A549 (cell line): Measurements from ENCODE around the gene GRIK4.

Experiments
- CEBPB ChIP-seq, 2 experiments: fragments of >200 bp in 1 of 2; sonication (Bioruptor Twin) in 1 of 2; formaldehyde crosslinking in 1 of 2; IDR thresholded peaks; 2 replicates each; pipeline ENCODE4 v1.6.1; 2012 to 2016
- CTCF ChIP-seq: fragments of >200 bp; sonication (Bioruptor Twin); formaldehyde crosslinking; IDR thresholded peaks from 3 replicates; pipeline ENCODE4 v1.5.1; 2016
- EP300 ChIP-seq, 2 experiments: fragments of >200 bp; sonication (Bioruptor Twin); formaldehyde crosslinking; IDR thresholded peaks; 2 replicates in 1 of 2; 3 replicates in 1 of 2; pipeline ENCODE4 v1.6.1; 2016 to 2017
- HOXB13 ChIP-seq: fragments of 250-450 bp; sonication (Bioruptor Pico); IDR thresholded peaks from 2 replicates; pipeline ENCODE4 v1.5.0; 2020; ENCODE audit warnings: low read depth, mild to moderate bottlenecking, moderate library complexity
- JUN ChIP-seq, 2 experiments: fragments of >200 bp; sonication (Bioruptor Twin); formaldehyde crosslinking; IDR thresholded peaks; 2 replicates in 1 of 2; 3 replicates in 1 of 2; pipeline ENCODE4 v1.6.1; 2016 to 2017
- MAX ChIP-seq: IDR thresholded peaks from 2 replicates; pipeline ENCODE4 v1.6.1; 2012
- MAZ ChIP-seq: fragments of 150-350 bp; IDR thresholded peaks from 2 replicates; pipeline ENCODE4 v1.6.1; 2014; ENCODE audit warnings: antibody characterized with exemption, low read depth, low read length, borderline replicate concordance
- MYC ChIP-seq: IDR thresholded peaks from 2 replicates; pipeline ENCODE4 v1.6.1; 2012; ENCODE audit warnings: mild to moderate bottlenecking, inconsistent platforms, low read length, improper control_type of control experiment, borderline replicate concordance
- NFE2L2 ChIP-seq: fragments of 150-350 bp; conservative IDR thresholded peaks from 2 replicates; pipeline ENCODE4 v1.6.1; 2014; ENCODE audit warnings: low read length
- POLR2A ChIP-seq: IDR thresholded peaks from 2 replicates; pipeline ENCODE4 v1.6.1; 2012; ENCODE audit warnings: mild to moderate bottlenecking, low read length
- TFCP2L1 ChIP-seq: fragments of 250-450 bp; sonication (Bioruptor Pico); IDR thresholded peaks from 2 replicates; pipeline ENCODE4 v1.5.0; 2021; ENCODE audit warnings: mild to moderate bottlenecking
- TP53 ChIP-seq: fragments of 250-450 bp; sonication (Bioruptor Pico); IDR thresholded peaks from 2 replicates; pipeline ENCODE4 v1.5.0; 2021; ENCODE audit warnings: mild to moderate bottlenecking, moderate library complexity
- TF ChIP-seq, protein P1 (sequence below): fragments of 200-600 bp; sonication (generic); IDR thresholded peaks from 2 replicates; pipeline ENCODE4 v1.6.1; 2016; ENCODE audit warnings: antibody characterized with exemption, mild to moderate bottlenecking, moderate library complexity
- TF ChIP-seq, protein P2 (sequence below): IDR thresholded peaks from 2 replicates; pipeline ENCODE4 v1.6.1; 2012; ENCODE audit warnings: low read depth, borderline replicate concordance

GRCh38 chr11:120858740-120859139 is 347.2 kb downstream of the GRIK4 start:
- TF ChIP-seq MAX = no peak
- no peak for TF ChIP-seq CTCF
- TF ChIP-seq, protein P1, sequence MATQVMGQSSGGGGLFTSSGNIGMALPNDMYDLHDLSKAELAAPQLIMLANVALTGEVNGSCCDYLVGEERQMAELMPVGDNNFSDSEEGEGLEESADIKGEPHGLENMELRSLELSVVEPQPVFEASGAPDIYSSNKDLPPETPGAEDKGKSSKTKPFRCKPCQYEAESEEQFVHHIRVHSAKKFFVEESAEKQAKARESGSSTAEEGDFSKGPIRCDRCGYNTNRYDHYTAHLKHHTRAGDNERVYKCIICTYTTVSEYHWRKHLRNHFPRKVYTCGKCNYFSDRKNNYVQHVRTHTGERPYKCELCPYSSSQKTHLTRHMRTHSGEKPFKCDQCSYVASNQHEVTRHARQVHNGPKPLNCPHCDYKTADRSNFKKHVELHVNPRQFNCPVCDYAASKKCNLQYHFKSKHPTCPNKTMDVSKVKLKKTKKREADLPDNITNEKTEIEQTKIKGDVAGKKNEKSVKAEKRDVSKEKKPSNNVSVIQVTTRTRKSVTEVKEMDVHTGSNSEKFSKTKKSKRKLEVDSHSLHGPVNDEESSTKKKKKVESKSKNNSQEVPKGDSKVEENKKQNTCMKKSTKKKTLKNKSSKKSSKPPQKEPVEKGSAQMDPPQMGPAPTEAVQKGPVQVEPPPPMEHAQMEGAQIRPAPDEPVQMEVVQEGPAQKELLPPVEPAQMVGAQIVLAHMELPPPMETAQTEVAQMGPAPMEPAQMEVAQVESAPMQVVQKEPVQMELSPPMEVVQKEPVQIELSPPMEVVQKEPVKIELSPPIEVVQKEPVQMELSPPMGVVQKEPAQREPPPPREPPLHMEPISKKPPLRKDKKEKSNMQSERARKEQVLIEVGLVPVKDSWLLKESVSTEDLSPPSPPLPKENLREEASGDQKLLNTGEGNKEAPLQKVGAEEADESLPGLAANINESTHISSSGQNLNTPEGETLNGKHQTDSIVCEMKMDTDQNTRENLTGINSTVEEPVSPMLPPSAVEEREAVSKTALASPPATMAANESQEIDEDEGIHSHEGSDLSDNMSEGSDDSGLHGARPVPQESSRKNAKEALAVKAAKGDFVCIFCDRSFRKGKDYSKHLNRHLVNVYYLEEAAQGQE = no peak
- TF ChIP-seq, protein P2, sequence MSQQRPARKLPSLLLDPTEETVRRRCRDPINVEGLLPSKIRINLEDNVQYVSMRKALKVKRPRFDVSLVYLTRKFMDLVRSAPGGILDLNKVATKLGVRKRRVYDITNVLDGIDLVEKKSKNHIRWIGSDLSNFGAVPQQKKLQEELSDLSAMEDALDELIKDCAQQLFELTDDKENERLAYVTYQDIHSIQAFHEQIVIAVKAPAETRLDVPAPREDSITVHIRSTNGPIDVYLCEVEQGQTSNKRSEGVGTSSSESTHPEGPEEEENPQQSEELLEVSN = no peak
- no peak for TF ChIP-seq TFCP2L1 (CRISPR knock-in tag)
- TF ChIP-seq MYC = no peak
- TF ChIP-seq HOXB13 (CRISPR knock-in tag) = no peak
- TF ChIP-seq MAZ = no peak
- no peak for TF ChIP-seq TP53 (CRISPR knock-in tag)
- TF ChIP-seq CEBPB (IDR thresholded peaks at IDR 0.05) = no peak
- no peak for TF ChIP-seq EP300 (IDR thresholded peaks at IDR 0.05)
- TF ChIP-seq POLR2A = no peak
- TF ChIP-seq NFE2L2 = no peak
- no peak for TF ChIP-seq JUN (IDR thresholded peaks at IDR 0.05)
